Transverse colon (tissue), 4 donors: ENCODE measurements around the gene NOX3. TPM values are rescaled to one million over a fixed set of nuclear protein-coding genes. Genes with fewer than 3 reads are reported as not detected.

Experiments used
- DNase-seq: peaks from one replicate; pipeline ENCODE4 v3.0.0-alpha.2; 2019
- H3K27ac ChIP-seq, 4 donors: fragments of 200-600 bp; sonication (generic); 2 replicates each; pipeline ENCODE4 v1.5.1; 2016 to 2018; ENCODE audit warnings: inconsistent platforms in 4 of 4
- H3K27me3 ChIP-seq: fragments of 200-600 bp; sonication (generic); 2 replicates; pipeline ENCODE4 v1.5.1; 2017; ENCODE audit warnings: inconsistent platforms
- H3K36me3 ChIP-seq, 4 donors: fragments of 200-600 bp; sonication (generic); 2 replicates each; pipeline ENCODE4 v1.5.1; 2017 to 2019; ENCODE audit warnings: inconsistent platforms in 4 of 4
- H3K4me1 ChIP-seq, 4 donors: fragments of 200-600 bp; sonication (generic); 2 replicates each; pipeline ENCODE4 v1.5.1; 2017 to 2020; ENCODE audit warnings: inconsistent platforms in 4 of 4
- H3K4me3 ChIP-seq, 4 donors: fragments of 200-600 bp; sonication (generic); 1 replicate in 1 of 4; 2 replicates in 3 of 4; pipeline versions ENCODE4 v1.5.1 to v1.6.1; 2017 to 2019; ENCODE audit warnings: inconsistent platforms in 4 of 4
- H3K9me3 ChIP-seq, 2 donors: fragments of 200-600 bp; sonication (generic); 2 replicates each; pipeline ENCODE4 v1.5.1; 2017 to 2019; ENCODE audit warnings: inconsistent platforms in 2 of 2
- CTCF ChIP-seq, 5 experiments: fragments of 200-600 bp in 3 of 5; fragments of 450-650 bp in 2 of 5; sonication (generic) in 3 of 5; IDR thresholded peaks; 1 replicate in 2 of 5; 2 replicates in 3 of 5; pipeline ENCODE4 v1.5.1; 2016 to 2017; ENCODE audit warnings: antibody characterized with exemption in 5 of 5, inconsistent platforms in 3 of 5, mild to moderate bottlenecking in 2 of 5, moderate library complexity in 1 of 5
- EP300 ChIP-seq: sonication (generic); formaldehyde crosslinking; IDR thresholded peaks from one replicate; pipeline ENCODE4 v1.6.1; 2017; ENCODE audit warnings: antibody characterized with exemption, low read depth
- POLR2A ChIP-seq: fragments of 450-650 bp; IDR thresholded peaks from one replicate; pipeline ENCODE4 v1.6.1; 2016; ENCODE audit warnings: antibody characterized with exemption, mild to moderate bottlenecking, moderate library complexity
- POLR2AphosphoS5 ChIP-seq, 3 donors: sonication (generic); formaldehyde crosslinking; IDR thresholded peaks; one replicate each; pipeline ENCODE4 v1.6.1; 2016; ENCODE audit warnings: antibody characterized with exemption in 3 of 3
- WGBS, 2 donors: methylation state at CpG; one replicate each; pipeline ENCODE4 v1.1.5; 2018; ENCODE audit warnings: low coverage in 1 of 2; 5-methylcytosine and 5-hydroxymethylcytosine counted together
- in situ Hi-C, 4 donors: fragments of 200-750 bp; cut with MboI; loops; one replicate each; pipeline versions ENCODE4 v1.15.0 to v1.15.1; 2017; ENCODE audit warnings: low sequenced_read_pairs in 3 of 4, low pct_ligation_motif_present in 1 of 4, low pct_unique_long_range_greater_than_20kb in 1 of 4
- intact Hi-C: fragments of 100-400 bp; cut with DNase I; formaldehyde crosslinking; loops from one replicate; pipeline ENCODE4 v1.15.1; 2023; ENCODE audit warnings: low total_unique reads
- total RNA-seq, 4 donors: library from RNA; depleted of rRNA; stranded (reverse); fragments of >200 nt; gene quantifications; one replicate each; pipeline ENCODE4 v1.1.0, GENCODE V29; 2016

The NOX3 gene
- total RNA-seq, 4 donors from 2014 or later, result not detected

GRCh38 chr6:155441112-155441465 is 14.6 kb downstream of the NOX3 start:
- intact Hi-C loops (no loop called here), in situ Hi-C loops (no loop called here)
- Histone ChIP-seq H3K36me3 (no peaks in the 10 kb centered on the region), H3K27me3 (no peaks in the 10 kb centered on the region), H3K4me1 (peaks cover 0 to 7% (median 2%) of the 10 kb centered on the region in 4 donors), H3K4me3 (no peak overlapping the region), H3K9me3 (no peaks in the 10 kb centered on the region), H3K27ac (no peak overlapping the region)
- DNase-seq, result no peak
- TF ChIP-seq POLR2A, result no peak
- no peak for TF ChIP-seq EP300
- 59 to 84% methylated on average over 4 of the region's 4 CpGs for WGBS, 2 donors

DNA sequence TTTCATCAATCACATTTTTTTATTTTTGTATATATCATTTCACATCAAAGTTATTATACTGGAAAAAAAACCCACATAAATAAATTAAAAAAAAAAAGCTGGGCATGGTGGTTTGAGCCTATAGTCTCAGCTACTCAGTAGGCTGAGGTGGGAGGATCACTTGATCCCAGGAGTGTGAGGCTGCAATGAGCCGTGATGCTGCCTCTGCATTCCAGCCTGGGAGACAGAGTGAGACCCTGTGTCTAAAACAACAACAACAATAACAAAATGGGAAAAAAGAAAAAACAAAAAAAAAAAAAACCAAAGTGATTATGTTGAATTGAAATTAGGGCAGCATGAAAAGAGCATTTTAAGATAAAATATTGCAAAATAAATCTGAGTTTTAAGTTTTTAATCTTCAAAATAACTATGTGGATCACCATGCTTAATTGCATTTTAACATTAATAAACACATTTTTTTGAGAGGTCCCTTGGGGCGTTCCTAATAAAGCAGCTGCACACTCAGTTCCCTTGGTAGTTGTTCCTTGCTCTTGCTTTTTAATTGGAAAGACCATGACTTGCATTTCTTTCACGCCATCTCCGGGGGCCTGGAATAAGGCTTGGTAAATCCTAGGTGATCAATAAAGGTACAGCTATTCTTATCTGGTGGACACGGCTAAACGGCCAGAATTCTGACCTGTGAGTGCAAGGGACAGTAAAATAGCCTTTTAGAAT is 15.1 kb downstream of the NOX3 start:
- DNase-seq, result no peak
- intact Hi-C loops (no loop called here), in situ Hi-C loops (no loop called here)
- Histone ChIP-seq H3K27ac (no peak overlapping the region), H3K27me3 (no peaks in the 10 kb centered on the region), H3K4me3 (no peak overlapping the region), H3K9me3 (no peaks in the 10 kb centered on the region), H3K4me1 (peaks cover 0 to 7% (median 2%) of the 10 kb centered on the region in 4 donors), H3K36me3 (no peaks in the 10 kb centered on the region)
- WGBS, 2 donors, result 73 to 84% methylated on average over 6 of the region's 6 CpGs
- TF ChIP-seq EP300, result no peak
- no peak for TF ChIP-seq POLR2AphosphoS5 (IDR thresholded peaks at IDR 0.05)
- no peak for TF ChIP-seq POLR2A
- TF ChIP-seq CTCF (IDR thresholded peaks at IDR 0.05), result no peak

- intact Hi-C loops (no loop called here), in situ Hi-C loops (no loop called here)
- H3K4me3 ChIP-seq, result no peak overlapping the region
- no peaks in the 10 kb centered on the region for H3K27me3 ChIP-seq
- WGBS, 2 donors, result 80 to 83% methylated on average over 1 to 3 of the region's 3 CpGs
- DNase-seq, result no peak
- TF ChIP-seq POLR2A, result no peak
- no peak for TF ChIP-seq POLR2AphosphoS5 (IDR thresholded peaks at IDR 0.05)
- TF ChIP-seq CTCF (IDR thresholded peaks at IDR 0.05), result no peak
- TF ChIP-seq EP300, result no peak
- H3K4me1 ChIP-seq, result peaks cover 0 to 7% (median 2%) of the 10 kb centered on the region in 4 donors
- H3K9me3 ChIP-seq, result no peaks in the 10 kb centered on the region
- H3K27ac ChIP-seq, result no peak overlapping the region
- H3K36me3 ChIP-seq, result no peaks in the 10 kb centered on the region
Measured at GRCh38 chr6:155439376-155439775, 16.3 kb downstream of the NOX3 start.

GRCh38 chr6:155436981-155437749 is 18.5 kb downstream of the NOX3 start:
- Histone ChIP-seq H3K36me3 (no peaks in the 10 kb centered on the region), H3K4me1 (peaks cover 0 to 7% (median 2%) of the 10 kb centered on the region in 4 donors), H3K27me3 (no peaks in the 10 kb centered on the region), H3K27ac (no peak overlapping the region), H3K9me3 (no peaks in the 10 kb centered on the region), H3K4me3 (no peak overlapping the region)
- in situ Hi-C loops, result no loop called here
- no peak for DNase-seq
- TF ChIP-seq POLR2AphosphoS5 (IDR thresholded peaks at IDR 0.05) (no peak), POLR2A (no peak)
- WGBS, 2 donors, result 48 to 55% methylated on average over 5 of the region's 5 CpGs
- intact Hi-C loops, result no loop called here

DNA sequence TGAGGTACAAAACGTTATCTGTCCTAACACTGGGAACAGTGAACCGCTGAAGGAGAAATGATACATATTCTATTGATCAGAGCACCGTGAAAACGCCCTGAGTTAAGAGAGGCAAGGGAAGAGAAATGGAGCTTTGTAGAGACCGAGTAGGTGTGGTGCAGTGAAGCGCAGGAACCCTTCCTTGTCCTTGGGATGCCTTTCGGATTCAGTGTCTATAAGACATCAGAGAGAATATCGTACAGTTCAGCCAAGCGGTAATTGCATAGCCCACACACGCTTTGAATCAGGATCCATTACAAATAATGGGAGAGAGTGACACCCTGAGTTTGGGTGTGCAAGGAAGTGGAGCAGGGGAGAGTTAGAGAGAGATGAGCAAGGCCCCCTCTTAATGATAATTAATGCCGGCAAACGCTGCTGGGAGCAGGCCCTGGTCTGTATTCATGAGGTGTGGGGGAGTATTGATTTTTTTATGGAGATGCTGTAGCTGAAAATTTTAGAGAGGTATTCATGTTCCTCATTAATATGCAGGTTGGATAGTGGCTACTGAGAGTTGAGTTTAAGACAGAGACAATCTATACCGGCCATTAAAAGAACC is 20.7 kb downstream of the NOX3 start:
- Histone ChIP-seq H3K4me3 (no peak overlapping the region), H3K27me3 (no peaks in the 10 kb centered on the region), H3K27ac (no peak overlapping the region), H3K9me3 (no peaks in the 10 kb centered on the region), H3K36me3 (no peaks in the 10 kb centered on the region), H3K4me1 (peaks cover 0 to 7% (median 2%) of the 10 kb centered on the region in 4 donors)
- in situ Hi-C loops, result no loop called here
- intact Hi-C loops, result no loop called here
- TF ChIP-seq POLR2A (no peak), POLR2AphosphoS5 (IDR thresholded peaks at IDR 0.05) (no peak), EP300 (no peak), CTCF (IDR thresholded peaks at IDR 0.05) (no peak)
- WGBS, 2 donors, result 89 to 93% methylated on average over 11 to 13 of the region's 13 CpGs
- no peak for DNase-seq
